ENCODE results near the gene ADD2. TPM values are rescaled to one million over a fixed set of nuclear protein-coding genes. Genes with fewer than 3 reads are reported as not detected.
"Not testable (repeated sequence)": the region's sequence is repeated elsewhere in the genome, so short reads cannot be mapped to it uniquely, and the experiment has no call there.

Gene ADD2, protein sequence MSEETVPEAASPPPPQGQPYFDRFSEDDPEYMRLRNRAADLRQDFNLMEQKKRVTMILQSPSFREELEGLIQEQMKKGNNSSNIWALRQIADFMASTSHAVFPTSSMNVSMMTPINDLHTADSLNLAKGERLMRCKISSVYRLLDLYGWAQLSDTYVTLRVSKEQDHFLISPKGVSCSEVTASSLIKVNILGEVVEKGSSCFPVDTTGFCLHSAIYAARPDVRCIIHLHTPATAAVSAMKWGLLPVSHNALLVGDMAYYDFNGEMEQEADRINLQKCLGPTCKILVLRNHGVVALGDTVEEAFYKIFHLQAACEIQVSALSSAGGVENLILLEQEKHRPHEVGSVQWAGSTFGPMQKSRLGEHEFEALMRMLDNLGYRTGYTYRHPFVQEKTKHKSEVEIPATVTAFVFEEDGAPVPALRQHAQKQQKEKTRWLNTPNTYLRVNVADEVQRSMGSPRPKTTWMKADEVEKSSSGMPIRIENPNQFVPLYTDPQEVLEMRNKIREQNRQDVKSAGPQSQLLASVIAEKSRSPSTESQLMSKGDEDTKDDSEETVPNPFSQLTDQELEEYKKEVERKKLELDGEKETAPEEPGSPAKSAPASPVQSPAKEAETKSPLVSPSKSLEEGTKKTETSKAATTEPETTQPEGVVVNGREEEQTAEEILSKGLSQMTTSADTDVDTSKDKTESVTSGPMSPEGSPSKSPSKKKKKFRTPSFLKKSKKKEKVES
- 2.0 and 7.2 TPM in 2 replicates for total RNA-seq

DNA sequence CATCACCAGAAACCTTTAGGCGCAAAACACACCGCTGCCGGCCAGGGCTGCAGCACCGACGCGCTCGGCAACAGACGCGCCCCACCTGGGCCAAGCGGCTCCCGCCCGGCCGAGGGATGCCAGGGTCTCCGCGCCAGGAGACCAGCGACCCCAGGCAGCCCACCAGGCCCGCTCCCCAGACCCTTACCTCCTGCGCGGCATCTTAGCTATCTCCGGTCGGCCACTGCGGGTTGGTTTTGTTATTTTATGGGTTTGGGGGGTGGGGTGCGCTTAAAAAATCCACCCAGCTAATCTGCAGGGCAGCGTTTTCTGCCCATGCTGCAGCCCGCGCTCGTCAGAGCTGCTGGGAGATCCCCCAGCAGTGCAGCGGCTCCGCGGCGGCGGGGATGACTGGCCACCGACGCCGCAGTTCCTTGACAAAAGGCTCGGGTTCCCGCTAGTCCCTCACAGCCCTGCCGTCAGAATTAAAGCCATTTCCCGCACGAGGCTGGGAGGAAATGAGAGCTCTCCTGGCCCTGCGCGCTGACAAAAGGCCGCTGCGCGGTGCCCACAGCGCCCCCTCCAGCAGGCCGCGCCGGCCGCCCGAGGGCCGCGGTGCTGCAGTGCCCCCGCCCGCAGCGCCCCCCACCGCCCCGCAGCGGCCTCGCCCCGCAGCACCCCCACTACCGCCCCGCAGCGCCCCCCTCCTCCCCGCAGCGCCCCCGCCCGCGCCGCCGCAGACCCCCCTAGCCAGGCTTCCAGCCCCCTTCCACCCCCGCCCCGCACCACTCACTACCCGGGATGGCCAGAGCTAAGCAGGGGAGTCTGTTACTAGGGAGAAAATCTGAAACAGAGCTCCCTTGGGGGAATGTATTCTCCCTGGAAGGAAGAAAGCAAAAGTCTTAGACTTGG lies at the start of gene ADD2:
TSS of gene ADD2 (minus strand) at position 502 of the 891 bp plus-strand sequence. CDS start 61,792 bp downstream, outside the sequence.
- DNase-seq (ENCODE audit: low read depth in 2 of 2) = peak; percentile 29 to 69

DNA sequence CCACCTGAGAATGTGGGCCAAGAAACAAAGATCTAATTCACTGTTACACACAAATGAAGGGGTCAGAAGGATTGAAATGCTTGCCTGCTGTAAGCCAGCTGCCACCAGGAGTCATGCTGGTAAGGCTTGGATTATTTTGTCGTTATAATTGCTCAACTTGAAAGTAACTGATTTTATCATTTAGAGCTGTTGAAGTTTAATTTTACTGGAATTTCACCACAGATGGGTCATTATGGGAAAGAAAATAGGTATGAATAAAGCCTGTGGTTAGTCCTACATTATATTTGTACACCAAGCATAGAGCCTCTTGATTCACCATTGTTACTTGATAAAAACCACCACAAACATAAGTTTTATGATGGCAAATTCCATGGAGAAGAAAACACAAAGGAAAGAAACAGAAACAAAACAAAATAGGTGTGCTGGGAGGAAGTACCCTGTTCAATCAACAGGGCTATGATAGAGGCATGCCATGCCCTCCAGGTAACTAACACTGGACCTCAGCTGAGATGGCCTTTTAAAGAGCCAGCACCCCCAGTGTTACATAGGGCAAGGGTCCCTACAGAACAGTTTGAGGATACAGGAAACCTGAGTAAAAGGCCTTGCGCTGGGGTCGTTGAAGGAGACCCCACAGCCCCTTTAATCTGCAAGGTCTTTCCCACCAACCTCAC lies 49.4 kb upstream of the ADD2 start:
- no peak for DNase-seq (ENCODE audit: low read depth in 2 of 2)

DNA sequence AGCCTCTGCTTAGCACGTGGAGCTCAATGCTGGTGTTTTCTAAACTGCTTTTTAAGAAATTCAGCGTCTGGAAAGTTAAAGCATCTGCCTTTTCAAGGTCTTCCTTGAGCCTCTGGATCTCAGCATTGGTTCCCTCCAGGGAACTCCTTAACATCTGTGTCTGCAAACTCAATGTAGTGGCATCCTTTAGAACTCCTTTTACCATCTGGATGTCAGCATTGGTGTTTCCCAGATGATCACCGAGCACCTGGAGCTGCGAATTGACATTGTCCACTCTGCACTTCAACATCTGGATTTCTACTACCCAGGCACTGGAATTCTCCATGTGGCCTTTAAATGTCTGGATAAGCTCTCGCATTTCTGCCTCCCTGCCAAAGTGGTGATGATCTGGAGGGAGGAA lies 48.7 kb upstream of the ADD2 start:
- no peak for DNase-seq (ENCODE audit: low read depth in 2 of 2)

DNA sequence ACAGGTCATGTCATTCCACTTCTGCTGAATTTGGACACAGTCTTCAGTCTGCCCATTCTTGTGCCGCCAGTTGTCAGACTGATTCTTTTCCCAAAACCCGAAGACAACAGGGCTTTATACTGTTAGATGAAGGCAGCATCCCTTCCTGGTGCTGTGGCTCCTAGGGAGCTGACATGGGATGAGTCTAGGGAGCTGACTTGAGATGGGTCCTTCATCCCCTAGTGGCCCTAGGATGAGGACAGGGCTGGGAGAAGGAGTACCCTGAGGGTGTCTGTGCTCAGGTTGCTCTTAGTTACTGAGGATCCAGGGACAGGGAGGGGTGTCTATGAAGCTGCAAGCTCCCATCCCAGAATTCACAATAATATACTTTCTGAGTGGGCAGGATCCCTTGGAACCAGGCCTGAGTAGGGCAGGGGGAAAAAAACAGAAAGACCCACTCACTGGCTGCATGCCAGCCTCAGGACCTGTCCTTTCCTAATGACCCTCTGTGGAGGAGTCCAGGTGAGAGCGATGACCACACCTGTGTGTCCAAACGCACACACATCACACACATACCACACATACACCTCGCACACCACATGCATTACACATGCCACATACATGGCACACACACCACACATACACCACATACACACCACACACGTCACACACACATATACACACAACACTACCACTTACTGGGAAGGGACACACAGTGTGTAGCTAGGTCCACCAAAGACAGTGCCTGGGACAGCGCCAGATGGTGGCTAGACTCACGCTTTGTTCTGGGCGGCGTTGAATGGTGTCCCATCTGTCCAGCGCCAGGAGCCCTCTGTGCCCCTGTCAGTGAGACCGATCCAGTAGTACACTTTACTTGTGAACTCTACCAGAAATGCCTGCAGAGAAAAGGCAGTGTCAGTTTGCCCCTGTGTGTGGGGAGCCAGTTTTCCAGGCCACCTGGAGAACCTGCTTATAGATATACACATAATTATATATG lies 41.3 kb upstream of the ADD2 start:
- DNase-seq (ENCODE audit: low read depth in 2 of 2) = no peak

DNA sequence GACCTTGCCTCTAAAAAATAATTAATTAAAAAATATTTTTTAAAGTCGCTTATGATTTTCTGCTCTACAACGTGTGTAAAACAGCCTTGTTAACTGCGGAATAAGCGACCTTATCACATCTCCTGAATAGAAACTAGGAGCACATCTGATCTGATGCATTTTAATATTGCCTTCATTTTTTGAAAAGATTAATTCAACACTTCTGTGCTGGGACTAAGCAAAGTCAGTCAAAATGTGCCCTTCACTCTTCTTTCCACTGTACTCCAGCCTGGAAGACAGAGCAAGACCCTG lies 39.8 kb upstream of the ADD2 start:
- no peak for DNase-seq (ENCODE audit: low read depth in 2 of 2)

DNA sequence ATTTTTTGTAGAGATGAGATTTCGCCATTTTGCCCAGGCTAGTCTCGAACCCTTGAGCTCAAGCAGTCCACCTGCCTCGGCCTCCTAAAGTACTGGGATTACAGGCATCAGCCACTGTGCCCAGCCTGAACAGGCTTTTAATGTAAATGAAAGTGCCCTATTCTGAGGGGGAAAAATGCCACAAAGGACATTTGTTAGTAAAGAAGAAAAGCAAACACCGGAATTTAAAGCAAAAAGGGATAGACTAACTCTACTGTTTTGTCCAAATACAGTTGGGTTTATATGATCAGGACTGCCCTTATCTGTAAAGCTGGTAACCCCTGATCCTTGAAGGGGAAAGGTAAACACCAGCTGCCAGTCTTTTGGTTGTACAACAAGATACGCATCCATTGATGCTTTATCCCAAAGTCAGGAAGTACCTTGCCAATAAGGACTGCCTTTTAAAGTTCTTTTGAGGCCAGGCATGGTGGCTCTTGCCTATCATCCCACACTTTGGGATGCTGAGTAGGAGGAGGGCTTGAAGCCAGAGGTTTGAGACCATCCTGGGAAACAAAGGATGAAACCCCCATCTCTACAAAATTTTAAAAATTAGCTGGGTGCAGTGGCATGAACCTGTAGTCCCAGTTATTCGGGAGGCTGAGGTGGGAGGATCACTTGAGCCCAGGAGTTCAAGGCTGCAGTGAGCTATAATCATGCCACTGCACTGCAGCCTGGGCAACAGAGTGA lies 39.3 kb upstream of the ADD2 start:
- DNase-seq (ENCODE audit: low read depth in 2 of 2) = no peak

DNA sequence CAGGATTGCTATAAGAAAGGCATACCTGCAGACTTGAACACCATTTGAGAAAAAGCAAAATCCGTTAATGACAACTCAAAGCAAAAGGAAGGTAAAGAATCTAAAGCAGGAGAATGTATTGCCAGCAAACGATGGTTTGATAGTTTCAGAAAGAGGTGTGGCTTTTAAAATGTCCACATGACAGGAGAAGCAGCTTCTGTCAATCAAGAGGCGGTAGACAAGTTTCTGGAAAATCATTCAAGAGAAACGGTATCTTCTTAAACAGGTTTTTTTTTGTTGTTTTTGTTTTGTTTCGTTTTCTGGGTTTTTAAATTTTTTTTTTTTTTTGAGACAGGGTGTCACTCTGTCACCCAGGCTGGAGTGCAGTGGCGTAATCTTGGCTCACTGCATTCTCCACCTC lies 38.6 kb upstream of the ADD2 start:
- no peak for DNase-seq (ENCODE audit: low read depth in 2 of 2)

DNA sequence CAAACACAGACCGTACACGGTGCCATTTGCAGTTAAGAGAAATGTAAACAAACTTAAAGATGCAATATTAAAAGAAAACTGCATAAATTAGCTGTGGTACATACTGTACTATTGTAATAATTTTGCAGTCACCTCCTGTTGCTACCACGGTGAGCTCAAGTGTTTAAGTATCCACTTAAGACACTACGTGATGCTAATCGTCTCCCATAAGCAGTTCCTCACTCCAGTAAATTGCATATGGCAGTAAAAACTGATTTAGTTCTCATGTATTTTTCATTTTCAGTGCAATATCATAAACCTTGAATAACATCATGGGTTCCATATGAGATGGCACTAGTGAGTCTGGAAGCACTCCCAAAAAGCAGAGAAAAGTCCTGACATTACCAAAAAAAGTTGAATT lies 38.0 kb upstream of the ADD2 start:
- no peak for DNase-seq (ENCODE audit: low read depth in 2 of 2)

DNA sequence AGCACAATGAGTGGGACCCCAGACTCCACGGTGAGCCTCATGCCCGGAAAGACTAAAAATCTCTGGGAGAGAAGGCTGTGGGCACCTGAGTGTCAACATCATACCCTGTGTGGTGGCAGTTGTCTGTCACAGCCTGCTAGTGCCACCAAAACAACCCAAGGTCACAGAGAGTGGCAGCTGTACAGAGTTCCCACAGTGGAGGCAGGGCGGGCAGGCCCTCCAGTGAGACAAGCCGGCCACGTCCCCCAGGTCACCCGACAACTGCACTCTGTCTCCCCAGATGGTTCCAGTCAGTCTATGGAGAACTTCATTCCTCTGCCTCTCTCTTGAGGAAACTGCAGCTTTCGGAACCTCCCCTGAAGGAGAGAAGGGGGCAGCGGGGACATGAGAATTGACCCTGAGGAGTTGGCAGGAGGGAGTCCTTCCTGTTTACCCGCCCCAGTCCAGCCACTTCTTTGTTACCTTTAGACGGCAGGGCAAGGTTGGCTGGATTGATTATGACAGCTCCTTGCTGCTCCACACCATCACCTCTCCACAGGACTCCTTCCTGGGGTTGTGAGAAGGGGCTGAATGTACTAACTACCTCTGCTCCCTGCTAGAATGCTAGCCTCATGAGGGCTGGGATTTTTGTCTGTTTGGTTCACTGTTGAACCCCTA lies 33.7 kb upstream of the ADD2 start:
- no peak for DNase-seq (ENCODE audit: low read depth in 2 of 2)

DNA sequence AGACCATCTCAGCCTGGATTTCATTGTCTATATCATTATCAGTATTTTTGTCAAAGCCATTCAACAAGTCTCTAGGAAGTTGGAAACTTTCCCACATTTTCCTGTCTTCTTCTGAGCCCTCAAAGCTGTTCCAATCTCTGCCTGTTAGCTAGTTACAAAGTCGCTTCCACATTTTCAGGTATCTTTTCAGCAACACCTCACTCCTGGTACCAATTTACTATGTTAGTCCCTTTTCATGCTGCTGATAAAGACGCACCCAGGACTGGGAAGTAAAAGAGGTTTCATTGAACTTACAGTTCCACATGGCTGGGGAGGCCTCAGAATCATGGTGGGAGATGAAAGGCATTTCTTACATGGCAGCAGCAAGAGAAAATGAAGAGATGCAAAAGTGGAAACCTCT lies 31.7 kb upstream of the ADD2 start:
- no peak for DNase-seq (ENCODE audit: low read depth in 2 of 2)

DNA sequence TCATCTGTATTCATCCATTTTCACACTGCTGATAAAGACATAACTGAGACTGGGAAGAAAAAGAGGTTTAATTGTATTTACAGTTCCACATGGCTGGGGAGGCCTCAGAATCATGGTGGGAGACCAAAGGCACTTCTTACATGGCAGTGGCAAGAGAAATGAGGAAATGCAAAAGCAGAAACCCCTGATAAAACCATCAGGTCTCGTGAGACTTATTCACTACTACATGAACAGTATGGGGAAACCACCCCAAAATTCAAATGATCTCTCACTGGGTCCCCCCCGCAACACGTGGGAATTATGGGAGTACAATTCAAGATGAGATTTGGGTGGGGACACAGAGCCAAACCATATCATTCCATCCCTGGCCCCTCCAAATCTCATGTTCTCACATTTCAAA lies 30.0 kb upstream of the ADD2 start:
- DNase-seq (ENCODE audit: low read depth in 2 of 2) = not testable (repeated sequence)

DNA sequence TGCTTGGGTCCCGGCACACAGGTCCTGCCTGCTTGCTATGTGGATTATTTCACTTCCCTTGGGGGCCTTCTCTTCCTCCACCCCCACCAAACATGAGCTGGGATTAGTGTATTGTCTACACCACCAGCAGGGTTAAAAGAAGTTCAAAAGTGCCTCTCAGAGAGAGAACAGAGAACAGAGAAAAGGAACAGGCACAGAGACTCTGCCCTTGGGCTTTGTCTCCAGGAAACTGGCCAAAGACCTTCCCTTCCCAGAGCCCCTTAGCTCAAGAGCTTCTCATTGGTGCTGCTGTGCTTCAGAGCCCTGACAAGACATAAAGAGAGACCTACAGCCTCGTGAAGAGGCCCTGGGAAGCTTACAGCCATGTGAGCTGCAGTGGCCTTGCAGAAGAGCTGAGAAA lies 29.5 kb upstream of the ADD2 start:
- DNase-seq (ENCODE audit: low read depth in 2 of 2) = no peak

DNA sequence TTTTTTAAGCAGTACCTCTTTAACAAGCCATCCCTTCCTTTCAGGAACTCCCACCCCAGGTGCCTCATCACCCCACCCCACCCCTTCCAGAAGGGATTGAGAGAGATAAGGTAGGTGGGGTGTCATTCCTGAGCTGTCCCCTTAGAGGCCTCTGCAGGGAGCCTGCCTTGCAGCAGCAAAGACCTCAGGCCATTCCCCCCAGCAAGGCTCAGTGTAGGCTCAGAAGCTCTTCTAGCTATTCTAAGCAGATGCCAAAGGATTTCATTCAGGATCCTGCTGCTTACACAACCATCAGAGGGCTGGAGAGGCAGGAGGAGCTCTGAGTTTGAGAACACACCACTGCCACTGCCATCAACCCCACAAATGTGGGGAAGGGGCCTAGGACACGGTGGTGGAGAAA lies 28.3 kb upstream of the ADD2 start:
- DNase-seq (ENCODE audit: low read depth in 2 of 2) = no peak

DNA sequence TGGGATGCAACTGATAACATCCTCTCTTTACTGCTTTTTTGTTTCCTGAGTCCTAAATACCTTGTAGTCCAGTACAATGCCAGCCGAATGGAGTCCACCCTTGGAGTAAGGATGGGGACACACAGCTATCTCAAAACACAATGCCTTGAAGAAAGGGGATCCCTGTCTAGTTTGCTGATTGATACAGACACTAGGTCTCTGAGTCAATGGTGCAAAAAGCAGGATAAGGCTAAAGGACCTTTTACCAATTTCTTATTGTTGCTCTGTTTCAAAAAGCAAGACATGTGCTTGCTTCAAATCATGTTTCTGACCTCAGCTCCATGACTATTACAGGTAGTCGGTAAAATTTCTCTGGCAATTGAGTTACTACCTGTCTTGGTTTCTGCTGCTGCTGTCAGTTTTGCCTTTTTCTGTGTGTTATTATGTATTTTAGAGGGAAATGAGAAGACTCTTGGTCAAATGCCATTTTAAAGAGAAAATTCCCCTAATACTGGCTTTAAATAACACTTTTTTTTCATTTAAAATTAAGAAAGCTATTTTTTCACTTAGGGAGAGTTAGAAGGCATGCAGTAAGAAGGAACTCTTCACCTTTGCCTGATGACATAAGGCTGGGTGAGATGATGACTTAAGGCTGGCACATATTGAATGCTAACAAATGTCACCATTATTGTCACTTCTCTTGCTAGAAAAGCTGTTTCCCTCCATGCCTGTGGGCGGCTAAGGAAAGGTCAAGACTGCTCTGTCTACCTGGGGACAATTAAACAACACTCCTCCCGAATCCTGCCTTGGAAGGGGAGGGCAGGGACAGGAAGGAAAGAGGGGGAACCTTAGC lies 27.4 kb upstream of the ADD2 start:
- DNase-seq (ENCODE audit: low read depth in 2 of 2) = no peak

DNA sequence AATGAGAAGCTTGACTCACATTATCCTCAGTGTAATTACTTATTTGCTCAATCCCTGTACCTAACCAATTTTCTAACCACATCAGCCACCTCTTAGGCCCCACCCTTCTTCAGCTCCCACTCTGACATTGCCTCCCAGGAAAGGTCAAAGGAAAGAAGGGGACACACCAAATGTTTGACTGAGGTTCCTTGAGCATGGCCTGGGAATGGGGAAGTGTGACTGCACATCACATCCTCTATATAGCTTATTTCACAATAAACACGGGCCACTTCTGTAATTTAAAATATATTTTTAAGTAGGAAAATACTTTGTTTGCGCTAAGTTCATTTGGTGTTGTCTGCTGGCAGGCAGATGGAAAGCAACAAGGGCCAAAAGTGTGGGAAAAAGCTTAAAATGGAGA lies 25.4 kb upstream of the ADD2 start:
- DNase-seq (ENCODE audit: low read depth in 2 of 2) = no peak

DNA sequence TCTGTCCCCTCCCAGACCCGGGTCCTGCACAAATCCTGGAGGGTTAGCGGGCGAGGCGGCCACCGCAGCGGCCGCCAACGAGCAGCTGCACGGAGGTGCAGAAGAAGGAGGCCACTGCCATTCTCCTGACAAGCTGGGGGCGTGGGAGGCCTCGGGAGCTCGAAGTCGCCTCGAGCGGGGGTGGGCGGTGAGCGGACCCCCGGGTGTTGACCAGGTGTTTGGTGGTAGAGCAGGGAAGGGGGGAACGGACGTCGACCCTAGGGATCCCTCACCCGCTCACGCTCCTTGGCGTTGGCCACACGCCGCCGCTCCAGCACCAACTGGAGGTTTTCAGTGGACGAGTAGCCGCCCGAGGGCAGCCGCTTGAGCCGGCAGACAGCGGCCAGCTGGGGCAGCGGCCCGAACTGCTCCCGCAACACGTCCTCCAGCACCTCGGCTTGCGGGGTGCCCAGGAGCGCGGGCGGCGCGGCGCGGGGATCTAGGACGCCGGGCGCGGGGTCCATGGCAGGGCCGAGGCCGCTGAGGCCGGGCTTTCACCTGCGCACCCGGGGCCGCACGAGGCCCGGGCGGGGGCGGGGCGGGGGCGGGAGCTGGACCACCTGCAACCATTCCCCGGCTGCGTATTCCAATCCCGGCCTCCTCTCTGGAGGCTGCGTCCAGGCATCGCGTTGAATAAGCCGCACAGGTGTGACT lies 22.3 kb upstream of the ADD2 start, which contains the start of gene FIGLA:
TSS of gene FIGLA (minus strand) at position 508 of the 693 bp plus-strand sequence. CDS start at position 503, 5 bp downstream.
- DNase-seq (ENCODE audit: low read depth in 2 of 2) = peak; percentile 12 to 15

DNA sequence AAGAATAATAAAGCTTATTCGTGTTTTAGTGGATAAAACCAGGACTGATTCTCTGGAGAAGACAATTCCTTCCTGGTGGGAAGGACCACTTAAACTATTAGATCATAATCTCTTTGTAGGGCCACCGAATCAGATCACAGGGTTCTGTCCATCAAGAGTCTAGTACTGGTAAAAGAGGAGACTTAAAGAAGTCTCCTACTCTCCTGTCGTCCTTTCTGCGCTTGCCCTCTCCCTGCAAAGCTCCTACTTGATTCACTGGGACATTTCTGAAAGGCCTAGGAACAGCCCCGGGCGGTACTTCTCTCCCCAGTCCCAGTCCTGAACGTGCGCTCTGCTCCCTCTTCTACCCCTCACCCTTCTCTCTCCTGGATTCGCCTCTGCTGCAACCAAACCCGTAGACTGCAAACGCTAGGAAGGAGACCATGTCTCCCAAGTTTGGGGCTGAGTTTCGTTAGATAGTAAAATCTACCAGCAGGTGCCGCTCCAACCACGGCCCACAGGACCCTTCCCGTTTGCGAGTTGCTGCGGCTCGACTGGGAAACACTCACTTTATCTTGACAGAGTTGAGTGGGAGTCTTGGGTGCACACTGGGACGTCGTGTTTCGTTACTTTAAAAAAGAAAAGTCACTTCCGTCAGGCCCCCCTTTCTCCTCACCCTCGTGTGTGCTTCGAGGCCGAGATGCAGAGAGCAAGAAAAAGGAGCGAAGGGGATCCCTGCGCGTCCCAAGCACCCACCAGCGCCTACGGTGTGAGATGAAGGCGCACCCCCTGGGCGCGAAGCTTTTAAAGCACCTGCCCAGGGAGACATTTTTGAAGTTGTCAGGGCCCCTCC lies 21.5 kb upstream of the ADD2 start:
- peak; percentile 76 to 81 for DNase-seq (ENCODE audit: low read depth in 2 of 2)

Data from lung microvascular endothelial cell (primary cell).